K562 (cell line): ENCODE measurements around the gene JRKL.

ENCODE experiments used
- POLR2A ChIP-seq: fragments of 450-650 bp; conservative IDR thresholded peaks from 2 replicates; pipeline ENCODE4 v1.6.1; 2016
- ZNF184 ChIP-seq: sonication (generic); formaldehyde crosslinking; IDR thresholded peaks from 2 replicates; pipeline ENCODE4 v1.5.0; 2020; ENCODE audit warnings: missing genetic modification reagents

GRCh38 chr11:96394773-96395172 lies 5.0 kb downstream of the JRKL start:
- TF ChIP-seq ZNF184 (CRISPR knock-in tag) (no peak), POLR2A (no peak)
